HepG2 (cell line): Measurements from ENCODE around the gene GMEB1. TPM values are rescaled to one million over a fixed set of nuclear protein-coding genes. Genes with fewer than 3 reads are reported as not detected.
A peak's percentile ranks its signal among the peaks of the same experiment; 100 is the strongest.

Experiments used
- ATAC-seq: fragments of 200-7000 bp; cut with Tn5 transposase; 3 replicates; pipeline ENCODE4 v1.9.1; 2020; ENCODE audit warnings: mild to moderate bottlenecking, moderate library complexity
- Bru-seq: library from RNA; stranded (reverse); fragments of 400-500 nt; gene quantifications from one replicate; lab custom pipeline; 2021; lab: Mats Ljungman, UMichigan
- BruChase-seq, 2 experiments: library from RNA; stranded (reverse); fragments of 400-500 nt; gene quantifications; one replicate each; lab custom pipeline; 2021; lab: Mats Ljungman, UMichigan
- BruUV-seq: library from RNA; stranded (reverse); fragments of 400-500 nt; replicated peaks from 2 replicates; lab custom pipeline; 2021; lab: Mats Ljungman, UMichigan
- CTCF ChIA-PET: fragments of 300-600 bp; formaldehyde crosslinking; extraction: SDS; loops from one replicate; lab custom pipeline; 2021; ENCODE audit warnings: low total read pairs, inconsistent platforms, low intra/inter-chr PET ratio; lab: Yijun Ruan, JAX
- POLR2A ChIA-PET: fragments of 350-600 bp; sonication (Branson Sonifier 250); formaldehyde crosslinking; loops from one replicate; lab custom pipeline; 2020; ENCODE audit warnings: antibody characterized with exemption, inconsistent platforms; lab: Yijun Ruan, JAX
- DNase-seq: peaks from one replicate; pipeline ENCODE4 v3.0.0-alpha.2; 2015; ENCODE audit warnings: low spot score
- FAIRE-seq: peaks from 3 replicates; lab custom pipeline; 2011; peaks lifted over from hg19 to GRCh38; lab: Jason Lieb, UNC
- H2AFZ ChIP-seq: one replicate; pipeline ENCODE4 v1.6.1; 2011; ENCODE audit warnings: low read length, inconsistent platforms
- H3K27ac ChIP-seq: fragments of 300-600 bp; 3 replicates; pipeline ENCODE4 v1.8.0; 2011; ENCODE audit warnings: mixed run types, mild to moderate bottlenecking, mixed read lengths, low read length, inconsistent platforms; ENCODE audit not compliant: insufficient read depth; ENCODE audit errors: extremely low read length
- H3K27me3 ChIP-seq, 2 experiments: fragments of 200-600 bp in 1 of 2; 2 replicates in 1 of 2; 3 replicates in 1 of 2; pipeline versions ENCODE4 v1.6.0 to v1.8.0; 2011; ENCODE audit warnings: low read length in 2 of 2, mild to moderate bottlenecking in 2 of 2, moderate library complexity in 2 of 2, inconsistent platforms in 1 of 2; ENCODE audit not compliant: insufficient read depth in 2 of 2, control insufficient read depth in 1 of 2
- H3K36me3 ChIP-seq, 2 experiments: fragments of 200-600 bp in 1 of 2; replicated peaks in 1 of 2; 2 replicates in 1 of 2; 3 replicates in 1 of 2; pipeline versions ENCODE4 v1.5.1 to v1.8.0; 2011; ENCODE audit warnings: low read length in 2 of 2, inconsistent platforms in 1 of 2; ENCODE audit not compliant: insufficient read depth in 2 of 2, control insufficient read depth in 1 of 2
- H3K4me1 ChIP-seq: 2 replicates; pipeline ENCODE4 v1.5.1; 2012; ENCODE audit warnings: low read length, inconsistent platforms; ENCODE audit not compliant: insufficient read depth
- H3K4me2 ChIP-seq: 2 replicates; pipeline ENCODE4 v1.6.0; 2011; ENCODE audit warnings: low read depth, low read length, inconsistent platforms
- H3K4me3 ChIP-seq, 3 experiments: fragments of 200-600 bp in 1 of 3; sonication (generic), shearing (Covaris generic) in 1 of 3; replicated peaks in 1 of 3; 2 replicates each; pipeline ENCODE4 v1.5.1; 2011 to 2016; ENCODE audit warnings: low read length in 3 of 3, inconsistent platforms in 2 of 3, low read depth in 2 of 3, mild to moderate bottlenecking in 2 of 3, control low read depth in 1 of 3, mixed read lengths in 1 of 3; ENCODE audit not compliant: insufficient read depth in 1 of 3
- H3K79me2 ChIP-seq: one replicate; pipeline ENCODE4 v1.6.1; 2011; ENCODE audit warnings: low read length, inconsistent platforms; ENCODE audit not compliant: insufficient read depth
- H3K9ac ChIP-seq: 2 replicates; pipeline ENCODE4 v1.6.0; 2011; ENCODE audit warnings: mild to moderate bottlenecking, low read depth, low read length, inconsistent platforms; ENCODE audit not compliant: insufficient read depth
- H3K9me3 ChIP-seq: 2 replicates; pipeline ENCODE4 v1.5.1; 2012; ENCODE audit warnings: mild to moderate bottlenecking, low read length
- H4K20me1 ChIP-seq: 2 replicates; pipeline ENCODE4 v1.6.0; 2011; ENCODE audit warnings: inconsistent platforms, mild to moderate bottlenecking, low read length, moderate library complexity; ENCODE audit not compliant: insufficient read depth
- ARID2 ChIP-seq: sonication (generic); formaldehyde crosslinking; IDR thresholded peaks from 2 replicates; pipeline ENCODE4 v1.8.1; 2022; ENCODE audit warnings: mild to moderate bottlenecking, missing genetic modification reagents, borderline replicate concordance
- ELF1 ChIP-seq: sonication (generic); formaldehyde crosslinking; IDR thresholded peaks from 2 replicates; pipeline ENCODE4 v1.4.0; 2020; ENCODE audit warnings: missing genetic modification reagents
- KLF11 ChIP-seq: IDR thresholded peaks from 2 replicates; pipeline ENCODE4 v1.6.1; 2016; ENCODE audit warnings: missing compliant biosample characterization
- MAFK ChIP-seq, 2 experiments: IDR thresholded peaks in 1 of 2; conservative IDR thresholded peaks in 1 of 2; 2 replicates each; pipeline ENCODE4 v1.6.1; 2011; ENCODE audit warnings: improper control_type of control experiment in 2 of 2, low read length in 2 of 2
- RBFOX2 ChIP-seq: fragments of 200-400 bp; formaldehyde crosslinking; IDR thresholded peaks from 2 replicates; pipeline ENCODE4 v1.6.1; 2017; ENCODE audit warnings: low read depth, mild to moderate bottlenecking, low read length
- SKI ChIP-seq: fragments of 450-650 bp; IDR thresholded peaks from one replicate; pipeline ENCODE4 v1.6.1; 2018; ENCODE audit warnings: mild to moderate bottlenecking; ENCODE audit not compliant: partially characterized antibody
- TAF1 ChIP-seq: sonication (generic); formaldehyde crosslinking; IDR thresholded peaks from 2 replicates; pipeline ENCODE4 v1.4.0; 2020; ENCODE audit warnings: missing genetic modification reagents
- ZBTB40 ChIP-seq, 2 experiments: fragments of 450-650 bp in 1 of 2; sonication (generic) in 1 of 2; formaldehyde crosslinking in 1 of 2; IDR thresholded peaks; 2 replicates each; pipeline versions ENCODE4 v1.6.1 to v1.8.0; 2016 to 2022; ENCODE audit warnings: antibody characterized with exemption in 1 of 2, mild to moderate bottlenecking in 1 of 2, missing genetic modification reagents in 1 of 2
- WGBS: methylation state at CpG from one replicate; pipeline ENCODE4 v1.1.6; 2017; ENCODE audit warnings: low lambda C conversion rate; 5-methylcytosine and 5-hydroxymethylcytosine counted together
- in situ Hi-C: cut with HindIII; loops from 2 replicates; pipeline ENCODE4 v1.10.0; 2017; ENCODE audit warnings: low pct_unique_long_range_greater_than_20kb; ENCODE audit not compliant: extremely low pct_ligation_motif_present
- intact Hi-C: fragments of 100-400 bp; cut with micrococcal nuclease; formaldehyde crosslinking; loops from one replicate; pipeline ENCODE4 v1.10.0; 2022; ENCODE audit not compliant: unreplicated experiment
- long read RNA-seq, 2 experiments: library from RNA in 1 of 2; library from polyadenylated mRNA in 1 of 2; stranded (forward) in 1 of 2; unstranded in 1 of 2; transcript quantifications; one replicate each; pipeline ENCODE4 v2.0.0, GENCODE V29; 2019 to 2022
- polyA minus RNA-seq, 3 experiments: library from RNA; depleted of rRNA, polyadenylated mRNA; stranded (reverse); fragments of >200 nt; gene quantifications; 2 replicates each; pipeline ENCODE4 v1.2.3, GENCODE V29; 2011; ENCODE audit warnings: low replicate concordance in 1 of 3
- polyA plus RNA-seq, 8 experiments: library from polyadenylated mRNA; depleted of rRNA in 3 of 8; stranded (reverse) in 7 of 8; unstranded in 1 of 8; fragments of >200 nt; fragmentation: Illumina TruSeq in 4 of 8; extraction: Trizol in 4 of 8; gene quantifications; 2 replicates each; pipeline versions ENCODE4 v1.2.1 to v1.2.3, GENCODE V29; 2011 to 2016; ENCODE audit warnings: low read depth in 4 of 8, missing spikeins in 1 of 8, mixed read lengths in 1 of 8; ENCODE audit not compliant: insufficient read depth in 1 of 8
- total RNA-seq, 5 experiments: library from RNA; depleted of rRNA; stranded (reverse); fragments of >200 nt; fragmentation: Illumina TruSeq; extraction: Trizol; gene quantifications; 2 replicates each; pipeline ENCODE4 v1.2.3, GENCODE V29; 2016; ENCODE audit warnings: low read depth in 1 of 5

GMEB1 gene
- 6.0 and 7.4 TPM in 2 replicates for total RNA-seq (2016; rRNA removed; fragmentation: Illumina TruSeq; extraction: Trizol)
- total RNA-seq (2016; cell fraction: cytosol; rRNA removed; fragmentation: Illumina TruSeq; extraction: Trizol; ENCODE audit: low read depth): 2.2 and 3.4 TPM in 2 replicates
- 5.6 and 6.4 TPM in 2 replicates for total RNA-seq (2016; cell fraction: insoluble cytoplasmic fraction; rRNA removed; fragmentation: Illumina TruSeq; extraction: Trizol)
- 3.9 and 4.7 TPM in 2 replicates for total RNA-seq (2016; cell fraction: membrane; rRNA removed; fragmentation: Illumina TruSeq; extraction: Trizol)
- 2.9 and 3.5 TPM in 2 replicates for total RNA-seq (2016; cell fraction: nucleus; rRNA removed; fragmentation: Illumina TruSeq; extraction: Trizol)
- polyA plus RNA-seq (2011; rRNA removed): 2.4 and 3.0 TPM in 2 replicates
- 2.0 and 2.4 TPM in 2 replicates for polyA plus RNA-seq (2011; cell fraction: cytosol; rRNA removed)
- polyA plus RNA-seq (2011; cell fraction: nucleus; rRNA removed): 3.0 and 3.7 TPM in 2 replicates
- 2.1 and 2.6 TPM in 2 replicates for polyA plus RNA-seq (2012)
- polyA plus RNA-seq (2016; cell fraction: cytosol; fragmentation: Illumina TruSeq; extraction: Trizol; ENCODE audit: low read depth): 0.72 and 0.81 TPM in 2 replicates
- 5.7 TPM in 2 replicates for polyA plus RNA-seq (2016; cell fraction: insoluble cytoplasmic fraction; fragmentation: Illumina TruSeq; extraction: Trizol; ENCODE audit: low read depth)
- 1.0 and 1.5 TPM in 2 replicates for polyA plus RNA-seq (2016; cell fraction: membrane; fragmentation: Illumina TruSeq; extraction: Trizol; ENCODE audit: low read depth)
- polyA plus RNA-seq (2016; cell fraction: nucleus; fragmentation: Illumina TruSeq; extraction: Trizol; ENCODE audit: insufficient read depth, low read depth): 4.7 and 5.2 TPM in 2 replicates
- 8.5 and 19.7 TPM in 2 replicates for polyA minus RNA-seq (2011; rRNA and poly(A)+ RNA removed; ENCODE audit: low replicate concordance)
- polyA minus RNA-seq (2011; cell fraction: cytosol; rRNA and poly(A)+ RNA removed): 2.0 and 2.1 TPM in 2 replicates
- polyA minus RNA-seq (2011; cell fraction: nucleus; rRNA and poly(A)+ RNA removed): 2.6 and 3.9 TPM in 2 replicates
- percentile 49 among the genes with signal in this experiment for Bru-seq, nascent RNA
- percentile 62 among the genes with signal in this experiment for BruChase-seq, experiment 1, labeled RNA remaining after a 6-hour chase
- BruChase-seq, experiment 2, labeled RNA remaining after a 2-hour chase: percentile 57 among the genes with signal in this experiment
- long read RNA-seq, experiment 1, full-length matches to known transcripts: 3 of 7 reads
- long read RNA-seq, experiment 1, partial matches to known transcripts: 0 of 7 reads
- long read RNA-seq, experiment 1, other reads (novel, unspliced or antisense): 4 of 7 reads
- long read RNA-seq, experiment 2, partial matches to known transcripts: 0 of 2 reads
- long read RNA-seq, experiment 2, other reads (novel, unspliced or antisense): 1 of 2 reads

GRCh38 chr1:28668191-28668955, at the start of gene GMEB1:
Gene GMEB1 (plus strand): TSS chr1:28668784. CDS start chr1:28683613, 14,829 bp downstream.
- H4K20me1 ChIP-seq: no peaks in the 10 kb centered on the region
- peaks cover 6% of the 10 kb centered on the region for H3K79me2 ChIP-seq
- TSS peak; percentile 92 for BruUV-seq
- ChIA-PET POLR2A (interaction anchor here (0.6 to 4.4 kb wide), 11 partner anchors 9 to 163 kb away, joined by 3 to 115 read pairs (median 5); partner anchors contain the start of genes RCC1, RNU11, TAF12 and YTHDF2), CTCF (no interaction called here)
- peak within 1 kb of the TSS; percentile 94 for H3K9ac ChIP-seq
- in situ Hi-C loops (no loop called here), intact Hi-C loops (loop anchor here (5.0 kb wide), 1 partner anchor 69 kb away; the partner anchor contains the start of gene YTHDF2)
- peak; percentile 73 for DNase-seq
- FAIRE-seq: peak; percentile 76
- H2AFZ ChIP-seq: peak within 1 kb of the TSS; percentile 100
- peak within 1 kb of the TSS; percentile 99 for H3K4me2 ChIP-seq
- peak within 1 kb of the TSS; percentile 81 to 97 (median 92) for H3K4me3 ChIP-seq
- WGBS: 0% methylated on average over 6 of the region's 57 CpGs
- ATAC-seq: peak; percentile 80
- H3K9me3 ChIP-seq: no peaks in the 10 kb centered on the region
- H3K36me3 ChIP-seq: no peaks in the 10 kb centered on the region; a peak in 1 of 5 replicates
- H3K4me1 ChIP-seq: peaks cover 39% of the 10 kb centered on the region
- peak within 1 kb of the TSS; percentile 97 for H3K27ac ChIP-seq
- peaks cover 0 to 4% of the 10 kb centered on the region in 2 experiments; a peak in 2 of 5 replicates for H3K27me3 ChIP-seq
- TF ChIP-seq KLF11 (CRISPR knock-in tag): no peak
- TF ChIP-seq ARID2 (CRISPR knock-in tag): no peak
- TF ChIP-seq SKI: peak; percentile 36
- TF ChIP-seq RBFOX2: peak; percentile 70
- peak; percentile 20; the same call in 1 of the 2 replicates for TF ChIP-seq TAF1 (CRISPR knock-in tag)
- peak; percentile 76 for TF ChIP-seq ELF1 (CRISPR knock-in tag)
- peak in 1 of 2 experiments; percentile 36; a peak in 1 of 4 replicates for TF ChIP-seq MAFK (conservative IDR thresholded peaks at IDR 0.05 in 1 of 2, IDR thresholded peaks at IDR 0.05 in 1 of 2; ENCODE audit: low read length in 2 of 2)
- no peak for TF ChIP-seq ZBTB40 (IDR thresholded peaks at IDR 0.05)
- no peak for TF ChIP-seq ZBTB40 (CRISPR knock-in tag; IDR thresholded peaks at IDR 0.05)
